Activated CD4-positive, alpha-beta T cell treated with anti-CD3 and anti-CD28 coated beads for 4 hours (primary cell): ENCODE data around the gene SATB1.
"Not testable (repeated sequence)": the region's sequence is repeated elsewhere in the genome, so short reads cannot be mapped to it uniquely, and the experiment has no call there.

ENCODE experiments used
- DNase-seq, 2 donors: peaks; one replicate each; pipeline ENCODE4 v3.0.0-alpha.2; 2020

The SATB1 gene

GRCh38 chr3:18349197-18349798 is 75.8 kb downstream of the SATB1 start:
- no peak for DNase-seq

GRCh38 chr3:18346097-18346496 is 79.0 kb downstream of the SATB1 start:
- no peak for DNase-seq

- DNase-seq = no peak
Observed at GRCh38 chr3:18345015-18345367, 80.1 kb downstream of the SATB1 start.

- DNase-seq = no peak
Observed at GRCh38 chr3:18344306-18345014, 80.7 kb downstream of the SATB1 start.

- no peak for DNase-seq
Observed at GRCh38 chr3:18343809-18344208, 81.3 kb downstream of the SATB1 start.

DNA sequence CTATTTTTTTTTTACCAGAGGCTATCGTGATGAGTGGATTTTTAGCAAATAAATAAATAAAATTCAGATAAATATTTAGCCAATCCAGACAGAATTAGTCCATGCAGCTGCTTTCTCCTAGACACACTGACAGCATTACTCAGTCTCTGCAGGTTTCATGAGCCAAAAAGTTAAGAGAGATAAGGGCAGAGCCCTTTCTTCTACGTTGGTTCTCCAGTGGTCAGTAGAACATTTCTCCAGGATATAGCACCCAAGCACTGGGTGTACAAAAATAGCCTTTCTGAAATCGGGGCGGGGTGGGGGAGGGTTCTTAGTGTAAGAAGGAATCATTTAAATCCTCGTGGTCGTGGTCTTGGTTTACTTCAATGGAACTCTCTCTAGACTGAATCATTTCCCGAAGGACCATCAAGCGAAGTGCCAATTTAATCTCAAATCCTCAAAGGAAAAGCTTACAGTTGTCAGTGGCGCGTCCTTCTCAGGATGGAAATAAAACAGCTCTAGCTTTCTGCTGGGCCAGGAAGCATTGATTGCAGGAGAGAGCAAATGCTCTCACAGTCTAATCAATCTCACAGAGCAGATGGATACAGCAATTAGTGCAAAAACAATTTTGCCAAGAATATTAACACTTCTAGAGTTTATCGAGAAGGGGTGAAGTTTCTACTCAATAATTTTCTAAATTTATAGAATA is 86.2 kb downstream of the SATB1 start:
- no peak for DNase-seq

- no peak for DNase-seq
Observed at GRCh38 chr3:18337231-18337630, 87.9 kb downstream of the SATB1 start.

DNA sequence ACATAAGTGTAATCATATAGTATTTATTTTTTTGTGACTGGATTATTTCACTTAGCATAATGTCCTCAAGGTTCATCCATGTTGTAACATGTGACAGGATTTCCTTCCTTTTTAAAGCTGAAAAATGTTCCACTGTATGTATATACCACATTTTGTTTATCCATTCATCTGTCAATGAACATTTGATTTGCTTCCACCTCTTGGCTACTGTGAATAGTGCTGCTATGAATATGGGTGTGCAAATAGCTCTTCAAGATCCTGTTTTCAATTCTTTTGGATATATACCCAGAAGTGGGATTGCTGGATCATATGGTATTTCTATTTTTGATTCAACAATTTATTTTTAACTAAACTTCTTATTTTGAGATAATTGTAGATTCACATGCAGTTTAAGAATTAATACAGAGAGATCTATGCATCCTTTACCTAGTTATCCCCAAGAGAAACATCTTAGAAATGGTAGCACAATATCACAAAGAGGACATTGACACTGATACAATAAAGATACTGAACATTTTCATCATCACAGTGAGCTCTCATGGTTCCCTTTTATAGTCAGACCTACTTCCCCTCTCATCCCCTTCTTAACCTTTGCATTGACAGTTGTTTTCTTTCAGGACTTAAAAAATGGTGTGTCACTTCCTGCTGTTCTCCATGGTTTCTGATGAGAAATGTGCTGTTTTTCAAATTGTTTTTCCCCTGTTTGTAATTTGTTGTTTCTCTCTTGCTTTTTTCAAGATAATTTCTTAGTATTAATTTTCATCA is 90.1 kb downstream of the SATB1 start:
- DNase-seq = no peak

- not testable (repeated sequence) for DNase-seq
Observed at GRCh38 chr3:18330772-18331441, 94.2 kb downstream of the SATB1 start.

DNA sequence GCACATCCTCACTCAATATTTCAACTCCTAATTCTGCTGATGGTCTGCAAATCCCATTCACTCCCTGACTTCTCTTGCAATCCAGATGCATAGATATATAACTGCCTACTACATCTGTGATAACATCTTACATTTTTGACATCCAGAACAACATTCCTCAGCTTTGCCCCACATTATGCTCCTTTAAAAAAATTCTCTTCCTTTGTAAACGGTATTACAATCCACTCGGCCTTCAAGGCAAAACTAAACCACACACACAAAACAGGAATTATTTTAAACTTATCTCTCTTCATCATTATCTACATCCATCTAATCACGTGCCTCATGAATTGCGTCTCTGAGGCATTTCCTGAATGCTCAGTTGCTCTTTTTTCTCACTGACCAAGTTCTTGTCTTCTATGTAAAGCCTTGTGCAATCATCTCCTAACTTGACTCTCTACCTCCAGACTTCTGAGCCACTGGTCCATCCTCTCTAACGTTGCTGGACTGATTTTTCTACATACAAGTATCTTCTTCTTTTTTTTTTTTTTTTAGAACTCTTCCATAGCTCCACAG is 117.0 kb downstream of the SATB1 start:
- no peak for DNase-seq

DNA sequence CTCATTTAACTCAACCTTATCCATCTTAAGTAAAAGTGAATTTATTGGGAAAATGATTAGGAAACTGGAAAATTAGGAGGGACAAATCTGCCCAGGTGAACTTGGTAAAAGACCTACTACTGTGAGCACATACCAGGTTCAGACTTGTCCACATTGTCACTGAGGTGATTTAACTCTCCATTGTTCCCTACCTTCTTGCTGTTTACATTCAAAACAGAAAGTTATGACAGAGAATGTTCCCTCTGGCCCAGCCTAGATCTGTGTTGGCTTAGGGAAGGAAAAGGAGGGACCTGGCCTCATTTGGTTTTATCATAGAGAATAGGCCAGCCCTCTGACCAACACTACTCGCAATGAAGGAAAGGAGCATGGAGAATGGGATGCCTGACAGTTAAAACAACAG is 117.6 kb downstream of the SATB1 start:
- no peak for DNase-seq

DNA sequence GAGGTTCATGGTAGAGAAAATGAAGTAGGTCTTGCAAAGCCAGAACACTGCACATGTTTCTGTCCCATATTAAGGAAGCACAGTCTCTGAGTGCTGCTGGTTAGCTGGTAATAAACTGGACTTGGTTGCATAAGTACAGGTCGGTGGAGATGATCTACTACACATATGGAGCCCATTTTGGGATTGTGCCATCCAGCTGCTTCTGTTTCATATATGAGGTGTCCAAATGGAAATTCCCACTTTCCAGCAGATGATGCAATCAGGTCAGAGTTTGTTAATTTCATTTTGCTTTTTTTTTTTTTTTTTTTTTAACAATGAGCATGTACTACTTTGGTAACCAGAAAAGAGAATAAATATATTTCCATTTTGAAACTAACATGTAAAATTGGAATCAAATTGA is 122.6 kb downstream of the SATB1 start:
- no peak for DNase-seq

GRCh38 chr3:18301781-18302180 is 123.4 kb downstream of the SATB1 start:
- DNase-seq = no peak

DNA sequence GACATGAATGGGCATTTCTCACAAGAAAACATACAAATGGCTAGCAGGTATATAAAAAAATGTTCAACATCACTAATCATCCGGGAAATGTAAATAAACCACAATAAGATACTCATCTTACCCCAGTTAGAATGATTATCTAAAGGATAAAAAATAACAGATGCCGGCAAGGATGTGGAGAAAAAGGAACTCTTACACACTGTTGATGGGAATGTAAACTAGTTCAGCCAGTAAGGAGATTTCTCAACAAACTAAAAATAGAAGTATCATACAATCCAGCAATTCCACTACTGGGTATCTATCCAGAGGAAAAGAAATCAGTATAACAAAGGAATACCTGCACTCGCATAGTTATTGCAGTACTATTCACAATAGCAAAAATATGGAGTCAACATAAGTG is 124.2 kb downstream of the SATB1 start:
- no peak for DNase-seq

GRCh38 chr3:18297126-18297525 is 128.0 kb downstream of the SATB1 start:
- DNase-seq = no peak
